OCI-LY1 (cell line): Measurements from ENCODE around the gene SOX10.
A peak's percentile ranks its signal among the peaks of the same experiment; 100 is the strongest.

Source experiments
- EZH2 ChIP-seq: fragments of 200-600 bp; sonication (generic), shearing (Covaris generic); IDR thresholded peaks from 2 replicates; pipeline ENCODE4 v1.8.0; 2017; ENCODE audit warnings: borderline replicate concordance, mixed run types, mild to moderate bottlenecking, antibody characterized with exemption, low read length, moderate library complexity, mixed read lengths
- TF ChIP-seq, protein P1 (sequence below): fragments of 200-600 bp; sonication (generic), shearing (Covaris generic); IDR thresholded peaks from 2 replicates; pipeline ENCODE4 v1.5.1; 2017; ENCODE audit warnings: mild to moderate bottlenecking, antibody characterized with exemption, low read length, moderate library complexity, mixed read lengths

GRCh38 chr22:37930270-37930951, 53.9 kb downstream of the SOX10 start:
- TF ChIP-seq EZH2, result no peak
- TF ChIP-seq, protein P1, sequence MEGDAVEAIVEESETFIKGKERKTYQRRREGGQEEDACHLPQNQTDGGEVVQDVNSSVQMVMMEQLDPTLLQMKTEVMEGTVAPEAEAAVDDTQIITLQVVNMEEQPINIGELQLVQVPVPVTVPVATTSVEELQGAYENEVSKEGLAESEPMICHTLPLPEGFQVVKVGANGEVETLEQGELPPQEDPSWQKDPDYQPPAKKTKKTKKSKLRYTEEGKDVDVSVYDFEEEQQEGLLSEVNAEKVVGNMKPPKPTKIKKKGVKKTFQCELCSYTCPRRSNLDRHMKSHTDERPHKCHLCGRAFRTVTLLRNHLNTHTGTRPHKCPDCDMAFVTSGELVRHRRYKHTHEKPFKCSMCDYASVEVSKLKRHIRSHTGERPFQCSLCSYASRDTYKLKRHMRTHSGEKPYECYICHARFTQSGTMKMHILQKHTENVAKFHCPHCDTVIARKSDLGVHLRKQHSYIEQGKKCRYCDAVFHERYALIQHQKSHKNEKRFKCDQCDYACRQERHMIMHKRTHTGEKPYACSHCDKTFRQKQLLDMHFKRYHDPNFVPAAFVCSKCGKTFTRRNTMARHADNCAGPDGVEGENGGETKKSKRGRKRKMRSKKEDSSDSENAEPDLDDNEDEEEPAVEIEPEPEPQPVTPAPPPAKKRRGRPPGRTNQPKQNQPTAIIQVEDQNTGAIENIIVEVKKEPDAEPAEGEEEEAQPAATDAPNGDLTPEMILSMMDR, result peak; percentile 55
